A549 (cell line): Measurements from ENCODE around the gene GGCX. TPM values are rescaled to one million over a fixed set of nuclear protein-coding genes. Genes with fewer than 3 reads are reported as not detected.
"Not testable (repeated sequence)": the region's sequence is repeated elsewhere in the genome, so short reads cannot be mapped to it uniquely, and the experiment has no call there.

Experiments used
- ATAC-seq, 2 experiments: fragments of 200-7000 bp in 1 of 2; fragments of >200 bp in 1 of 2; cut with Nextera tagmentation in 1 of 2; cut with Tn5 transposase in 1 of 2; 3 replicates each; pipeline versions ENCODE4 v1.8.0 to v1.9.1; 2018 to 2020; ENCODE audit warnings: mild to moderate bottlenecking in 1 of 2, moderate library complexity in 1 of 2
- CTCF ChIA-PET: fragments of 300-600 bp; sonication (Branson Sonifier 250); formaldehyde crosslinking; extraction: SDS; loops from one replicate; lab custom pipeline; 2021; ENCODE audit warnings: antibody characterized with exemption, inconsistent platforms; lab: Yijun Ruan, JAX
- POLR2A ChIA-PET: fragments of 350-600 bp; formaldehyde crosslinking; extraction: SDS; loops from one replicate; lab custom pipeline; 2021; ENCODE audit warnings: antibody characterized with exemption, inconsistent platforms; lab: Yijun Ruan, JAX
- DNase-seq, 2 experiments: peaks; one replicate each; pipeline versions ENCODE4 v3.0.0 to v3.0.0-alpha.2; 2011 to 2016; ENCODE audit warnings: low read depth in 1 of 2, low spot score in 1 of 2
- FAIRE-seq: peaks from 2 replicates; lab custom pipeline; 2011; peaks lifted over from hg19 to GRCh38; lab: Jason Lieb, UNC
- H3K27ac ChIP-seq, 2 experiments: fragments of >200 bp; sonication (Bioruptor Twin); formaldehyde crosslinking; 3 replicates each; pipeline ENCODE4 v1.5.1; 2016 to 2017
- H3K4me1 ChIP-seq: fragments of >200 bp; sonication (Bioruptor Twin); formaldehyde crosslinking; 3 replicates; pipeline ENCODE4 v1.6.1; 2016
- H3K4me2 ChIP-seq: fragments of >200 bp; sonication (Bioruptor Twin); formaldehyde crosslinking; 3 replicates; pipeline ENCODE4 v1.6.1; 2016
- H3K4me3 ChIP-seq: fragments of >200 bp; sonication (Bioruptor Twin); formaldehyde crosslinking; 3 replicates; pipeline ENCODE4 v1.5.1; 2016
- H3K9me3 ChIP-seq: fragments of >200 bp; sonication (Bioruptor Twin); formaldehyde crosslinking; 3 replicates; pipeline ENCODE4 v1.6.1; 2016
- BHLHE40 ChIP-seq: IDR thresholded peaks from 2 replicates; pipeline ENCODE4 v1.6.1; 2012; ENCODE audit warnings: low read depth, low read length, inconsistent platforms
- EHF ChIP-seq: fragments of 250-450 bp; sonication (Bioruptor Pico); IDR thresholded peaks from 2 replicates; pipeline ENCODE4 v1.5.0; 2020; ENCODE audit warnings: mild to moderate bottlenecking
- FOXS1 ChIP-seq: fragments of 250-450 bp; sonication (Bioruptor Pico); IDR thresholded peaks from 2 replicates; pipeline ENCODE4 v1.5.0; 2020; ENCODE audit warnings: mild to moderate bottlenecking, moderate library complexity
- GATA3 ChIP-seq: IDR thresholded peaks from 2 replicates; pipeline ENCODE4 v1.6.1; 2012; ENCODE audit warnings: borderline replicate concordance
- HOXA7 ChIP-seq: fragments of 250-450 bp; sonication (Bioruptor Pico); IDR thresholded peaks from 2 replicates; pipeline ENCODE4 v1.5.0; 2020; ENCODE audit warnings: mild to moderate bottlenecking, moderate library complexity
- HOXB5 ChIP-seq: fragments of 250-450 bp; sonication (Bioruptor Pico); IDR thresholded peaks from 2 replicates; pipeline ENCODE4 v1.5.0; 2020; ENCODE audit warnings: mild to moderate bottlenecking, moderate library complexity
- JUNB ChIP-seq: fragments of >200 bp; sonication (Bioruptor Twin); formaldehyde crosslinking; IDR thresholded peaks from 2 replicates; pipeline ENCODE4 v1.6.1; 2016
- MAFK ChIP-seq: fragments of 450-650 bp; IDR thresholded peaks from 2 replicates; pipeline ENCODE4 v1.6.1; 2014; ENCODE audit not compliant: partially characterized antibody
- MAZ ChIP-seq: fragments of 150-350 bp; IDR thresholded peaks from 2 replicates; pipeline ENCODE4 v1.6.1; 2014; ENCODE audit warnings: antibody characterized with exemption, low read depth, low read length, borderline replicate concordance
- NPAS2 ChIP-seq: fragments of 250-450 bp; sonication (Bioruptor Pico); IDR thresholded peaks from 2 replicates; pipeline ENCODE4 v1.8.0; 2022; ENCODE audit warnings: mild to moderate bottlenecking, moderate library complexity, borderline replicate concordance
- NR3C1 ChIP-seq: fragments of >200 bp; sonication (Bioruptor Twin); formaldehyde crosslinking; IDR thresholded peaks from 3 replicates; pipeline ENCODE4 v1.6.1; 2017
- PHF8 ChIP-seq: fragments of 200-600 bp; sonication (generic); IDR thresholded peaks from 2 replicates; pipeline ENCODE4 v1.6.1; 2016; ENCODE audit warnings: low read depth, mild to moderate bottlenecking, antibody characterized with exemption, moderate library complexity, borderline replicate concordance
- SREBF2 ChIP-seq: fragments of 450-650 bp; IDR thresholded peaks from 2 replicates; pipeline ENCODE4 v1.6.1; 2014; ENCODE audit warnings: mild to moderate bottlenecking, moderate library complexity
- TFCP2L1 ChIP-seq: fragments of 250-450 bp; sonication (Bioruptor Pico); IDR thresholded peaks from 2 replicates; pipeline ENCODE4 v1.5.0; 2021; ENCODE audit warnings: mild to moderate bottlenecking
- TP53 ChIP-seq: fragments of 250-450 bp; sonication (Bioruptor Pico); IDR thresholded peaks from 2 replicates; pipeline ENCODE4 v1.5.0; 2021; ENCODE audit warnings: mild to moderate bottlenecking, moderate library complexity
- WGBS: methylation state at CpG from one replicate; pipeline ENCODE4 v1.1.6; 2017; ENCODE audit errors: missing lambda C conversion rate; 5-methylcytosine and 5-hydroxymethylcytosine counted together
- polyA plus RNA-seq, 4 experiments: library from polyadenylated mRNA; depleted of rRNA in 3 of 4; stranded (reverse); fragments of >200 nt; fragmentation: RNase III in 1 of 4; extraction: RNeasy Plus Mini Kit Qiagen cat#74134 plus additional on column Dnase treatment in 1 of 4; gene quantifications; 2 replicates in 3 of 4; 3 replicates in 1 of 4; pipeline ENCODE4 v1.2.3, GENCODE V29; 2011 to 2017
- TF ChIP-seq, protein P1 (sequence below): IDR thresholded peaks from 2 replicates; pipeline ENCODE4 v1.6.1; 2012
- TF ChIP-seq, protein P2 (sequence below): fragments of >200 bp; sonication (Bioruptor Twin); formaldehyde crosslinking; IDR thresholded peaks from 3 replicates; pipeline ENCODE4 v1.5.1; 2016
- TF ChIP-seq, protein P3 (sequence below): fragments of >200 bp; sonication (Bioruptor Twin); formaldehyde crosslinking; IDR thresholded peaks from 2 replicates; pipeline ENCODE4 v1.6.1; 2016

GGCX gene
- polyA plus RNA-seq, 2 of the 4 experiments (the other 2 are of a cell fraction): 39.0 to 55.1 TPM

GRCh38 chr2:85595301-85596025 is 34.2 kb upstream of the GGCX start, which contains the start of gene RNF181 (continued):
- TF ChIP-seq, protein P1, sequence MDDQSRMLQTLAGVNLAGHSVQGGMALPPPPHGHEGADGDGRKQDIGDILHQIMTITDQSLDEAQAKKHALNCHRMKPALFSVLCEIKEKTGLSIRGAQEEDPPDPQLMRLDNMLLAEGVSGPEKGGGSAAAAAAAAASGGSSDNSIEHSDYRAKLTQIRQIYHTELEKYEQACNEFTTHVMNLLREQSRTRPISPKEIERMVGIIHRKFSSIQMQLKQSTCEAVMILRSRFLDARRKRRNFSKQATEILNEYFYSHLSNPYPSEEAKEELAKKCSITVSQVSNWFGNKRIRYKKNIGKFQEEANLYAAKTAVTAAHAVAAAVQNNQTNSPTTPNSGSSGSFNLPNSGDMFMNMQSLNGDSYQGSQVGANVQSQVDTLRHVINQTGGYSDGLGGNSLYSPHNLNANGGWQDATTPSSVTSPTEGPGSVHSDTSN: no peak
- TF ChIP-seq NPAS2 (CRISPR knock-in tag) (no peak), FOXS1 (CRISPR knock-in tag) (no peak), PHF8 (peak; percentile 52), MAFK (no peak), GATA3 (no peak; the same call in 1 of the 2 replicates)
- TF ChIP-seq, protein P2, sequence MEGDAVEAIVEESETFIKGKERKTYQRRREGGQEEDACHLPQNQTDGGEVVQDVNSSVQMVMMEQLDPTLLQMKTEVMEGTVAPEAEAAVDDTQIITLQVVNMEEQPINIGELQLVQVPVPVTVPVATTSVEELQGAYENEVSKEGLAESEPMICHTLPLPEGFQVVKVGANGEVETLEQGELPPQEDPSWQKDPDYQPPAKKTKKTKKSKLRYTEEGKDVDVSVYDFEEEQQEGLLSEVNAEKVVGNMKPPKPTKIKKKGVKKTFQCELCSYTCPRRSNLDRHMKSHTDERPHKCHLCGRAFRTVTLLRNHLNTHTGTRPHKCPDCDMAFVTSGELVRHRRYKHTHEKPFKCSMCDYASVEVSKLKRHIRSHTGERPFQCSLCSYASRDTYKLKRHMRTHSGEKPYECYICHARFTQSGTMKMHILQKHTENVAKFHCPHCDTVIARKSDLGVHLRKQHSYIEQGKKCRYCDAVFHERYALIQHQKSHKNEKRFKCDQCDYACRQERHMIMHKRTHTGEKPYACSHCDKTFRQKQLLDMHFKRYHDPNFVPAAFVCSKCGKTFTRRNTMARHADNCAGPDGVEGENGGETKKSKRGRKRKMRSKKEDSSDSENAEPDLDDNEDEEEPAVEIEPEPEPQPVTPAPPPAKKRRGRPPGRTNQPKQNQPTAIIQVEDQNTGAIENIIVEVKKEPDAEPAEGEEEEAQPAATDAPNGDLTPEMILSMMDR: no peak

DNA sequence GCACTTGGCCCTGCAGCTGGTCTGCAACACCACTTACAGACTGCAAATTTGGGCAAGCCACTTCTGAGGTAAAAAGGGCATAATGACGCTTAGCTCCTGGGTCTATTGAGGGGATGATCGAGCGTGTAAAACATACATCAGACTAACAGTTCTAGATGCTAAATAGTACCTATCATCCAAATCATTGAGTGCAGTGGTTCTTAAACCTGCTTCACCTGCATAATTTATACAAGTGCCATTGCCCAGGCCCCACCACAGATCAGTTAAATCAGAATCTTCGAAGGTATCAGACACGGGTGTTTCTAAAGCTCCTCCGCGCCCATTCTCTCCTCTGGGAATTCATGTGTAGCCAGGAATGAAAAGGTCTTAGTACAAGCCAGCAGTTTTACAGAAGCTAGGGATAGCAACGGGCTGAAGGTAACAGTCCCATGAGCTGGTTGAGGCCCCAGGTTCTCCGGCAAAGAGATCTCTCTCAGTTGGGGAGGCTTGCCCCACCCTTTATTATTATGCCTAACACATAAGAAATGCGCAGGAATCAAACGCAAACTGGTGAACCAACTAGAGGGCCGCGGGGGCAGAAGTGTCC is 33.5 kb upstream of the GGCX start:
- CTCF ChIA-PET: interaction anchor here (0.7 to 3.0 kb wide), 9 partner anchors 10 to 255 kb away, joined by 3 to 9 read pairs (median 3); no protein-coding TSS in a partner anchor
- 32% methylated on average over 13 of the region's 13 CpGs for WGBS
- DNase-seq: no peak

GRCh38 chr2:85593023-85593422 is 31.7 kb upstream of the GGCX start:
- WGBS: 30% methylated on average over 3 of the region's 3 CpGs
- ATAC-seq: no peak
- H3K4me3 ChIP-seq: no peak overlapping the region
- ChIA-PET POLR2A (interaction anchor here (0.8 to 1.2 kb wide), 3 partner anchors 19 to 175 kb away, joined by 3 to 4 read pairs (median 3); partner anchors contain the start of genes C2orf68, MAT2A and SH2D6), CTCF (interaction anchor here (1.0 to 2.5 kb wide), 4 partner anchors 8 to 202 kb away, joined by 3 to 8 read pairs (median 3); no protein-coding TSS in a partner anchor)
- DNase-seq: no peak
- peaks cover 15% of the 10 kb centered on the region for H3K4me1 ChIP-seq
- H3K27ac ChIP-seq: no peak overlapping the region
- H3K9me3 ChIP-seq: no peaks in the 10 kb centered on the region
- TF ChIP-seq BHLHE40 (no peak), JUNB (no peak), HOXA7 (no peak), TP53 (CRISPR knock-in tag) (no peak), MAZ (no peak), NR3C1 (no peak), TFCP2L1 (CRISPR knock-in tag) (no peak), EHF (CRISPR knock-in tag) (no peak), HOXB5 (CRISPR knock-in tag) (no peak)
- TF ChIP-seq, protein P1: no peak
- TF ChIP-seq, protein P3, sequence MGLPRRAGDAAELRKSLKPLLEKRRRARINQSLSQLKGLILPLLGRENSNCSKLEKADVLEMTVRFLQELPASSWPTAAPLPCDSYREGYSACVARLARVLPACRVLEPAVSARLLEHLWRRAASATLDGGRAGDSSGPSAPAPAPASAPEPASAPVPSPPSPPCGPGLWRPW: no peak
- FAIRE-seq: no peak
- H3K4me2 ChIP-seq: no peak overlapping the region

More for the DNA sequence above, 33.5 kb upstream of the GGCX start:
- peak overlapping the region; percentile 91 for H3K4me2 ChIP-seq
- H3K27ac ChIP-seq: peak overlapping the region; percentile 81 to 87
- H3K4me3 ChIP-seq: peak overlapping the region; percentile 71
- TF ChIP-seq SREBF2 (no peak), PHF8 (peak; percentile 61; the same call in 1 of the 2 replicates)
- TF ChIP-seq, all 56 proteins: peak for 1
- ATAC-seq (peak; percentile 3 to 6; a peak in 4 of 6 replicates), FAIRE-seq (no peak)
- H3K9me3 ChIP-seq: no peaks in the 10 kb centered on the region
- POLR2A ChIA-PET: interaction anchor here (0.6 to 2.6 kb wide), 20 partner anchors 8 to 267 kb away, joined by 3 to 23 read pairs (median 4); partner anchors contain the start of genes C2orf68, GGCX, MAT2A and SH2D6
- peaks cover 15% of the 10 kb centered on the region for H3K4me1 ChIP-seq

GRCh38 chr2:85592299-85592698 is 31.0 kb upstream of the GGCX start:
- POLR2A ChIA-PET: interaction anchor here (0.8 kb wide), 1 partner anchor 174 kb away, joined by 3 read pairs; the partner anchor contains the start of gene SH2D6

More at GRCh38 chr2:85592299-85592698, 31.0 kb upstream of the GGCX start:
- H3K4me1 ChIP-seq: peaks cover 15% of the 10 kb centered on the region
- WGBS: 66% methylated on average over 9 of the region's 9 CpGs
- H3K4me2 ChIP-seq, H3K27ac ChIP-seq, H3K4me3 ChIP-seq, H3K9me3 ChIP-seq, ATAC-seq, DNase-seq, FAIRE-seq: not testable (repeated sequence)
- CTCF ChIA-PET: interaction anchor here (0.5 to 2.5 kb wide), 5 partner anchors 11 to 273 kb away, joined by 3 to 8 read pairs (median 3); partner anchors contain the start of gene TMEM150A
